ENCODE measurements around the gene TBC1D5.

The TBC1D5 gene

DNA sequence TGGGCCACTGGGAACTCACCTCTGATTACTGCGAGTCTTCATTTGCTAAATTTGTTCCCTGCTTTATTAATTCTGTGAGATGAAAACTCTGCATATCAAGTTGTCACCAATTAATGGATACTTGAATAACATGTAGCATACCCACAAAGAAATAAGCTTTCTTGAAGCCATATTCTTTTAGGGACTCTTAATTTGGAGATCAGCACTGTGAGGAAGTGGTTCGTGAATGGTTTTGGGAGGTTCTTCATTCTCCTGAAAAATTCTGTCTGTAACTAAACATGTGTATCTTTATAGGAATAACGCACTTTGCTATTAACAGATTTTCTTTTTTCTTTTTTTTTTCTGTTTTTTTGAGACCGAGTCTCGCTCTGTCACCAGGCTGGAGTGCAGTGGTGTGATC is 19.1 kb upstream of the TBC1D5 start:
- H3K4me1 ChIP-seq (ENCODE audit: control insufficient read depth, low read length) = peaks cover 10% of the 10 kb centered on the region
- H3K4me2 ChIP-seq (ENCODE audit: low read length) = no peak overlapping the region
- H3K36me3 ChIP-seq (ENCODE audit: control insufficient read depth, low read length) = no peaks in the 10 kb centered on the region
- no peak overlapping the region for H3K27ac ChIP-seq (ENCODE audit: low read depth, low read length)
- H3K27me3 ChIP-seq (ENCODE audit: control insufficient read depth, low read length) = no peaks in the 10 kb centered on the region
- no peak overlapping the region for H3K4me3 ChIP-seq (ENCODE audit: low read length)
- no peaks in the 10 kb centered on the region for H4K20me1 ChIP-seq (ENCODE audit: control insufficient read depth, insufficient read depth, low read depth, low read length)
- H3K9me2 ChIP-seq (replicated peaks; ENCODE audit: control insufficient read depth, low read length) = no peaks in the 10 kb centered on the region
- no peaks in the 10 kb centered on the region for H3K9me3 ChIP-seq (ENCODE audit: control insufficient read depth, insufficient read depth, low read length)
- no peaks in the 10 kb centered on the region for H3F3A ChIP-seq (ENCODE audit: control insufficient read depth, insufficient read depth)
- H3K79me2 ChIP-seq (ENCODE audit: control insufficient read depth, low read length) = no peaks in the 10 kb centered on the region
- TF ChIP-seq, protein P1, sequence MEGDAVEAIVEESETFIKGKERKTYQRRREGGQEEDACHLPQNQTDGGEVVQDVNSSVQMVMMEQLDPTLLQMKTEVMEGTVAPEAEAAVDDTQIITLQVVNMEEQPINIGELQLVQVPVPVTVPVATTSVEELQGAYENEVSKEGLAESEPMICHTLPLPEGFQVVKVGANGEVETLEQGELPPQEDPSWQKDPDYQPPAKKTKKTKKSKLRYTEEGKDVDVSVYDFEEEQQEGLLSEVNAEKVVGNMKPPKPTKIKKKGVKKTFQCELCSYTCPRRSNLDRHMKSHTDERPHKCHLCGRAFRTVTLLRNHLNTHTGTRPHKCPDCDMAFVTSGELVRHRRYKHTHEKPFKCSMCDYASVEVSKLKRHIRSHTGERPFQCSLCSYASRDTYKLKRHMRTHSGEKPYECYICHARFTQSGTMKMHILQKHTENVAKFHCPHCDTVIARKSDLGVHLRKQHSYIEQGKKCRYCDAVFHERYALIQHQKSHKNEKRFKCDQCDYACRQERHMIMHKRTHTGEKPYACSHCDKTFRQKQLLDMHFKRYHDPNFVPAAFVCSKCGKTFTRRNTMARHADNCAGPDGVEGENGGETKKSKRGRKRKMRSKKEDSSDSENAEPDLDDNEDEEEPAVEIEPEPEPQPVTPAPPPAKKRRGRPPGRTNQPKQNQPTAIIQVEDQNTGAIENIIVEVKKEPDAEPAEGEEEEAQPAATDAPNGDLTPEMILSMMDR (IDR thresholded peaks at IDR 0.05; ENCODE audit: low read depth, low read length, poor library complexity, severe bottlenecking) = no peak
- TF ChIP-seq EZH2phosphoT487 (IDR thresholded peaks at IDR 0.05; ENCODE audit: borderline replicate concordance, low read length) = no peak

DNA sequence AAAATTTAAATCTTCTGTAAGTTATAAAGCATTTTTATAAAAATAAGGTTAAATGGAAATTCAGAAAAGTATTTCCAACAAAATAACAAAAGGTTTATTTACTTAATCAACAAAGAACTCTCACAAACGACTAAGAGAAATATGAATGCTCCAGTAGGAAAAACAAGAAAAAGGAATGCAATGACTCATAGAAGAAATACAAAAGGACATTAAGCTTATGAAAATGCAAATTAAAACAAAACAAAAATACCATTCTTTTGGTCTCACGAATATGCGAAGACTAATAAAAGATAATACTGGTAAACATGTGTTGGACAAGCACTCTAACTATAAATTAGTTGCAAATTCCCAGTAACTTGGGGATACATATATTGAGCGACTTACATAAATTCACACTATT is 17.5 kb upstream of the TBC1D5 start:
- no peaks in the 10 kb centered on the region for H3K27me3 ChIP-seq (ENCODE audit: control insufficient read depth, low read length)
- H3K4me1 ChIP-seq (ENCODE audit: control insufficient read depth, low read length) = peaks cover 9% of the 10 kb centered on the region
- TF ChIP-seq, protein P1 (IDR thresholded peaks at IDR 0.05; ENCODE audit: low read depth, low read length, poor library complexity, severe bottlenecking) = no peak
- TF ChIP-seq EZH2phosphoT487 (IDR thresholded peaks at IDR 0.05; ENCODE audit: borderline replicate concordance, low read length) = no peak
- no peak overlapping the region for H3K4me3 ChIP-seq (ENCODE audit: low read length)
- no peaks in the 10 kb centered on the region for H3K9me3 ChIP-seq (ENCODE audit: control insufficient read depth, insufficient read depth, low read length)
- H3F3A ChIP-seq (ENCODE audit: control insufficient read depth, insufficient read depth) = no peaks in the 10 kb centered on the region
- H3K36me3 ChIP-seq (ENCODE audit: control insufficient read depth, low read length) = no peaks in the 10 kb centered on the region
- H4K20me1 ChIP-seq (ENCODE audit: control insufficient read depth, insufficient read depth, low read depth, low read length) = no peaks in the 10 kb centered on the region
- no peaks in the 10 kb centered on the region for H3K79me2 ChIP-seq (ENCODE audit: control insufficient read depth, low read length)
- no peak overlapping the region for H3K4me2 ChIP-seq (ENCODE audit: low read length)
- no peaks in the 10 kb centered on the region for H3K9me2 ChIP-seq (replicated peaks; ENCODE audit: control insufficient read depth, low read length)
- H3K27ac ChIP-seq (ENCODE audit: low read depth, low read length) = no peak overlapping the region

DNA sequence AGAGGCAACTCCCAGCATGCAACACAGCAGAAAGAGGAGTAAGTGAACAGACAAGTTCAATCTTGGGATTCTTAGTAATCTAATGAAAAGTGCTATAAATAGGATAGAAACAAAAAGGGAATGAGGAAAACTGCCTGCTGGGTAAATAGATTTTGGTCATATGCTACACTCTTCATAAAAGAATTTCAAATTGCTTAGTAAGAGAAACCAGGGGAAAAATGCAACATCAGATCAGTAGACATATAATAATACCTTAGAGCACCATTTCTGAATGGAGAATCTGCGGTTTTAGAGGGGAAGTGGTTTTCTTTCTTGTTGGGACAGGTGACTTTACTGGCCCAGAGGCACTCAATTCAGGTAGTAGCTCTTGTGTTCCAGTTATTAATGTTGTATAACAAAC is 13.4 kb upstream of the TBC1D5 start:
- no peak overlapping the region for H3K4me3 ChIP-seq (ENCODE audit: low read length)
- peaks cover 9% of the 10 kb centered on the region for H3K4me1 ChIP-seq (ENCODE audit: control insufficient read depth, low read length)
- H3K27me3 ChIP-seq (ENCODE audit: control insufficient read depth, low read length) = no peaks in the 10 kb centered on the region
- no peaks in the 10 kb centered on the region for H3K9me2 ChIP-seq (replicated peaks; ENCODE audit: control insufficient read depth, low read length)
- H3K9me3 ChIP-seq (ENCODE audit: control insufficient read depth, insufficient read depth, low read length) = no peaks in the 10 kb centered on the region
- H3K36me3 ChIP-seq (ENCODE audit: control insufficient read depth, low read length) = no peaks in the 10 kb centered on the region
- no peak overlapping the region for H3K27ac ChIP-seq (ENCODE audit: low read depth, low read length)
- H4K20me1 ChIP-seq (ENCODE audit: control insufficient read depth, insufficient read depth, low read depth, low read length) = no peaks in the 10 kb centered on the region
- no peak overlapping the region for H3K4me2 ChIP-seq (ENCODE audit: low read length)
- TF ChIP-seq EZH2phosphoT487 (IDR thresholded peaks at IDR 0.05; ENCODE audit: borderline replicate concordance, low read length) = no peak
- TF ChIP-seq, protein P1 (IDR thresholded peaks at IDR 0.05; ENCODE audit: low read depth, low read length, poor library complexity, severe bottlenecking) = no peak
- H3F3A ChIP-seq (ENCODE audit: control insufficient read depth, insufficient read depth) = no peaks in the 10 kb centered on the region
- no peaks in the 10 kb centered on the region for H3K79me2 ChIP-seq (ENCODE audit: control insufficient read depth, low read length)

DNA sequence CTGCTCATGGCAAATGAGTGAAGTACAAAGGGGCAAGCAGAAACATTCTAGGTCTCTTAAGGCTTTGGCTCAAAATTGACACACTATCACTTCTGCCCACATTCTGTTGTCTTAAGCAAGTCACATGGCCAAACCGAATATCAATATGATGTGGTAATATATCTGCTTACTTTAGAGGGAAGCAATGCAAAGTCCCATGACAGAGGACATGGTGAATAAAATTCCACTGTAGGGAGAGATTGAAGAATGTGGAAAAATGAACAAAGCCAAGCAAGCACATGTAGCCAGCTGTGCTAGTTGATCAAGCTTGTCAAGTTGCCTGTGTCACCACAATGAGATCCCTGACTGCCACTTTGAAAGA is 11.2 kb upstream of the TBC1D5 start:
- Histone ChIP-seq H3K4me3 (ENCODE audit: low read length) (no peak overlapping the region), H3K4me1 (ENCODE audit: control insufficient read depth, low read length) (peaks cover 20% of the 10 kb centered on the region), H4K20me1 (ENCODE audit: control insufficient read depth, insufficient read depth, low read depth, low read length) (no peaks in the 10 kb centered on the region), H3K36me3 (ENCODE audit: control insufficient read depth, low read length) (no peaks in the 10 kb centered on the region), H3F3A (ENCODE audit: control insufficient read depth, insufficient read depth) (no peaks in the 10 kb centered on the region), H3K27me3 (ENCODE audit: control insufficient read depth, low read length) (no peaks in the 10 kb centered on the region), H3K27ac (ENCODE audit: low read depth, low read length) (no peak overlapping the region), H3K9me3 (ENCODE audit: control insufficient read depth, insufficient read depth, low read length) (no peaks in the 10 kb centered on the region), H3K4me2 (ENCODE audit: low read length) (no peak overlapping the region), H3K79me2 (ENCODE audit: control insufficient read depth, low read length) (no peaks in the 10 kb centered on the region), H3K9me2 (replicated peaks; ENCODE audit: control insufficient read depth, low read length) (no peaks in the 10 kb centered on the region)
- TF ChIP-seq EZH2phosphoT487 (IDR thresholded peaks at IDR 0.05; ENCODE audit: borderline replicate concordance, low read length) = no peak
- TF ChIP-seq, protein P1 (IDR thresholded peaks at IDR 0.05; ENCODE audit: low read depth, low read length, poor library complexity, severe bottlenecking) = no peak
